H1 (cell line): ENCODE results near the gene SYN1.

Source experiments
- BRCA1 ChIP-seq: IDR thresholded peaks from 2 replicates; pipeline ENCODE4 v1.6.1; 2012; ENCODE audit warnings: low read depth, low read length, improper control_type of control experiment
- EGR1 ChIP-seq: IDR thresholded peaks from 2 replicates; pipeline ENCODE4 v1.6.1; 2011; ENCODE audit warnings: low read depth, low read length, borderline replicate concordance
- POLR2A ChIP-seq, 2 experiments: IDR thresholded peaks; 1 replicate in 1 of 2; 2 replicates in 1 of 2; pipeline ENCODE4 v1.6.1; 2011; ENCODE audit warnings: low read depth in 2 of 2, low read length in 2 of 2, mild to moderate bottlenecking in 2 of 2; ENCODE audit errors: control extremely low read depth in 1 of 2
- SP4 ChIP-seq: IDR thresholded peaks from 2 replicates; pipeline ENCODE4 v1.6.1; 2012; ENCODE audit warnings: low read length, inconsistent platforms
- SRF ChIP-seq: IDR thresholded peaks from 2 replicates; pipeline ENCODE4 v1.6.1; 2011; ENCODE audit warnings: mild to moderate bottlenecking, low read depth, low read length, moderate library complexity

DNA sequence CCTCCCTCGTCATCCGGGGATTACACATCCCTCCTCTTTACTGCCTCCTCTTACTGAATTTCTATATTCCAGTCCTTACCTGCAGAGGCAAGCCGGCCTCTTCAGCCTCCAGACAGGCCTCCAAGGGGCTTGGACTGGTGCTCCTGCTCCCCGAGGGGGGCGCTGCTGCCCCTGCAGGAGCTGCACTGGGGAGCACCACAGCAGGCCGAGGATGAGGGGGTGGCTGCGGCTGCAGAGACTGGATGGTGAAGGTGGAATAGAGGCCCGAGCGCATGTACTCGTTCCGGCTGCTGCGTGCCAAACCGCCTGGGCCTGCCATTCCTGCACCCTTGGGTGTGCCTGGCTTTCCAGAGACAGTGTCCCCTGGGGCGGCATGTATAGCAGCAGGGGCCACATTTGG, 19.2 kb upstream of the SYN1 start:
- TF ChIP-seq POLR2A (IDR thresholded peaks at IDR 0.05; ENCODE audit: control extremely low read depth in 1 of 2, low read depth in 2 of 2, low read length in 2 of 2) (no peak), SRF (no peak), BRCA1 (no peak), EGR1 (no peak), SP4 (no peak)
